LNCaP clone FGC (cell line): ENCODE measurements around the gene ZRANB1.

ENCODE experiments used
- DNase-seq: peaks from one replicate; pipeline ENCODE4 v3.0.0-alpha.2; 2011; ENCODE audit warnings: low read depth
- H3K4me3 ChIP-seq: 2 replicates; pipeline ENCODE4 v1.5.1; 2011; ENCODE audit warnings: mild to moderate bottlenecking, low read depth, low read length, control low read depth
- CTCF ChIP-seq: IDR thresholded peaks from 2 replicates; pipeline ENCODE4 v1.5.1; 2012; ENCODE audit warnings: mild to moderate bottlenecking; ENCODE audit not compliant: control insufficient read depth, insufficient read depth; ENCODE audit errors: extremely low read depth

ZRANB1 gene

GRCh38 chr10:124903111-124903510, 38.8 kb upstream of the ZRANB1 start:
- no peak for DNase-seq
- H3K4me3 ChIP-seq: no peak overlapping the region
- no peak for TF ChIP-seq CTCF

GRCh38 chr10:124904796-124905195, 37.1 kb upstream of the ZRANB1 start:
- no peak for DNase-seq
- no peak for TF ChIP-seq CTCF
- no peak overlapping the region for H3K4me3 ChIP-seq

- no peak for TF ChIP-seq CTCF
- H3K4me3 ChIP-seq: no peak overlapping the region
- no peak for DNase-seq
Observed at GRCh38 chr10:124906551-124907001, 35.3 kb upstream of the ZRANB1 start.

- H3K4me3 ChIP-seq: no peak overlapping the region
- TF ChIP-seq CTCF: no peak
- DNase-seq: no peak
Observed at GRCh38 chr10:124909563-124909962, 32.4 kb upstream of the ZRANB1 start.

GRCh38 chr10:124911124-124912067, 30.5 kb upstream of the ZRANB1 start:
- H3K4me3 ChIP-seq: no peak overlapping the region
- TF ChIP-seq CTCF: no peak
- no peak for DNase-seq

- no peak for TF ChIP-seq CTCF
- DNase-seq: no peak
- H3K4me3 ChIP-seq: no peak overlapping the region
Observed at GRCh38 chr10:124912101-124912886, 29.6 kb upstream of the ZRANB1 start.
